Measurements from ENCODE around the gene ELK3. TPM values are rescaled to one million over a fixed set of nuclear protein-coding genes. Genes with fewer than 3 reads are reported as not detected.

ELK3 gene
- polyA plus RNA-seq, 3 donors = 12.1 to 14.9 (median 14.6) TPM

GRCh38 chr12:96228566-96229248 is 34.5 kb downstream of the ELK3 start:
- H3K27me3 Mint-ChIP-seq (ENCODE audit: low read depth in 3 of 3) = peaks cover 0 to 2% (median 0%) of the 10 kb centered on the region in 3 donors
- Histone ChIP-seq H3K4me3 (replicated peaks in 1 of 3; ENCODE audit: low read depth in 2 of 3, low read length in 3 of 3) (no peak overlapping the region), H3K4me2 (replicated peaks; ENCODE audit: extremely low read depth, low read length, poor library complexity, severe bottlenecking) (no peak overlapping the region), H3K27me3 (ENCODE audit: control insufficient read depth in 2 of 2, insufficient read depth in 2 of 2, low read length in 2 of 2) (no peaks in the 10 kb centered on the region), H4K20me1 (ENCODE audit: insufficient read depth, low read length) (peaks cover 97% of the 10 kb centered on the region), H3K36me3 (replicated peaks in 1 of 2; ENCODE audit: control insufficient read depth in 1 of 2, insufficient read depth in 2 of 2, low read length in 2 of 2) (peaks cover 54 to 95% of the 10 kb centered on the region in 2 donors), H3K9ac (ENCODE audit: insufficient read depth, low read length, poor library complexity, severe bottlenecking) (no peak overlapping the region), H3K27ac (ENCODE audit: low read depth in 1 of 2, low read length in 2 of 2) (no peak overlapping the region), H2AFZ (ENCODE audit: insufficient read depth, low read depth, low read length, poor library complexity, severe bottlenecking) (no peak overlapping the region), H3K79me2 (ENCODE audit: insufficient read depth, low read length) (peaks cover 64% of the 10 kb centered on the region), H3K4me1 (ENCODE audit: control insufficient read depth in 1 of 2, insufficient read depth in 2 of 2, low read length in 2 of 2) (no peaks in the 10 kb centered on the region), H3K9me3 (replicated peaks in 1 of 2; ENCODE audit: control insufficient read depth in 1 of 2, insufficient read depth in 1 of 2, low read length in 2 of 2) (no peaks in the 10 kb centered on the region)
- intact Hi-C loops (cut with micrococcal nuclease) = no loop called here
- H3K4me1 Mint-ChIP-seq = peaks cover 3% of the 10 kb centered on the region
- H3K27ac Mint-ChIP-seq = peak overlapping the region in 3 of 7 donors; percentile 37 to 73 (median 54)
- peaks cover 72 to 92% of the 10 kb centered on the region in 2 donors for H3K36me3 Mint-ChIP-seq
- no peak for DNase-seq
- H3K9me3 Mint-ChIP-seq = no peaks in the 10 kb centered on the region
- WGBS (ENCODE audit: insufficient coverage) = 98% methylated on average over 7 of the region's 12 CpGs
- TF ChIP-seq CTCF (IDR thresholded peaks at IDR 0.05) = no peak
- no peak overlapping the region for H3K4me3 Mint-ChIP-seq

- H3K27ac ChIP-seq (ENCODE audit: low read depth in 1 of 2, low read length in 2 of 2) = no peak overlapping the region
- H3K4me3 ChIP-seq (replicated peaks in 1 of 3; ENCODE audit: low read depth in 2 of 3, low read length in 3 of 3) = no peak overlapping the region
- H4K20me1 ChIP-seq (ENCODE audit: insufficient read depth, low read length) = peaks cover 96% of the 10 kb centered on the region
- Mint-ChIP-seq H3K4me3 (no peak overlapping the region), H3K27me3 (ENCODE audit: low read depth in 3 of 3) (peaks cover 0 to 2% (median 2%) of the 10 kb centered on the region in 3 donors), H3K27ac (peak overlapping the region in 2 of 7 donors; percentile 48 to 50), H3K9me3 (no peaks in the 10 kb centered on the region), H3K36me3 (peaks cover 72 to 92% of the 10 kb centered on the region in 2 donors), H3K4me1 (peaks cover 7% of the 10 kb centered on the region)
- intact Hi-C loops (cut with micrococcal nuclease) = no loop called here
- peaks cover 73% of the 10 kb centered on the region for H3K79me2 ChIP-seq (ENCODE audit: insufficient read depth, low read length)
- no peaks in the 10 kb centered on the region for H3K4me1 ChIP-seq (ENCODE audit: control insufficient read depth in 1 of 2, insufficient read depth in 2 of 2, low read length in 2 of 2)
- WGBS (ENCODE audit: insufficient coverage) = 93% methylated on average over 7 of the region's 13 CpGs
- no peak for DNase-seq
- no peak overlapping the region for H3K4me2 ChIP-seq (replicated peaks; ENCODE audit: extremely low read depth, low read length, poor library complexity, severe bottlenecking)
- no peaks in the 10 kb centered on the region for H3K27me3 ChIP-seq (ENCODE audit: control insufficient read depth in 2 of 2, insufficient read depth in 2 of 2, low read length in 2 of 2)
- no peaks in the 10 kb centered on the region for H3K9me3 ChIP-seq (replicated peaks in 1 of 2; ENCODE audit: control insufficient read depth in 1 of 2, insufficient read depth in 1 of 2, low read length in 2 of 2)
- peaks cover 42 to 94% of the 10 kb centered on the region in 2 donors for H3K36me3 ChIP-seq (replicated peaks in 1 of 2; ENCODE audit: control insufficient read depth in 1 of 2, insufficient read depth in 2 of 2, low read length in 2 of 2)
- no peak for TF ChIP-seq CTCF (IDR thresholded peaks at IDR 0.05)
- H3K9ac ChIP-seq (ENCODE audit: insufficient read depth, low read length, poor library complexity, severe bottlenecking) = no peak overlapping the region
- no peak overlapping the region for H2AFZ ChIP-seq (ENCODE audit: insufficient read depth, low read depth, low read length, poor library complexity, severe bottlenecking)
Observed at GRCh38 chr12:96230646-96231045, 36.5 kb downstream of the ELK3 start.

Data from CD14-positive monocyte (primary cell).